HG03108 (cell line): ENCODE data around the gene AKAP13.

ENCODE experiments used
- ATAC-seq: cut with Tn5 transposase; IDR thresholded peaks from one replicate; pipeline ENCODE4 v1.9.1; 2021; ENCODE audit warnings: moderate library complexity; ENCODE audit not compliant: unreplicated experiment

The AKAP13 gene

DNA sequence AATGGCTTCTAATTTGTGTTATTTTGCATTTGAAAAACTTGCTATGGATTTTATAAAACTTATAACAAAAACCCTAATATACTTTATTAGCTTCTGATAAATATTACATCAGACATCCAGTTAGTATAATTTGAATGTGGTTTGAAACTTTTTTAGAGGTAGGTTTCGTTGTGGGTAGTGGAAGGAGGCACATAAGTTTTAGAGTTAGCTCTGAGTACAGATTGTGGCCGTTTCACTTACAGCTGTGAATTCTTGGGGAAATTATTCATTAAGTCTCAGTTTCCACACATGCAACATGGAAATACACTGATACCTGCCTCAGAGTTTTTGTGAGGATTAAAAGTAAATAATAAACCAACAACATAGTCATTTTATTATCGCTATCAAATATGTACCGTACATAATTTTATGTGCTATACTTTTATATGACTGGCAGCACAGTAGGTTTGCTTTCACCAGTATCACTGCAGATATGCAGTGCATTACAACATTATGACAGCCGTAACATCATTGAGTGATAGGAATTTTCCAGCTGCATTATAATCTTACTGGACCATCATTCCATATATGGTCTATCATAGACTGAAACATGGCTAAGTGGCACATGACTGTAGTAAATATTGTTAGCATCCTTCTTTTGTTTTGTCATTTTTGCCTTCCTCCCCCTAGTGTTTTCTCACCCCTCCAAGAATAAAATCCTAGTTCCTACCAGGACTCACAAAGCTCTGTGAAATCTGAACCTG lies 175.6 kb downstream of the AKAP13 start:
- peak; percentile 80 for ATAC-seq

- no peak for ATAC-seq
Measured at GRCh38 chr15:85556618-85556895, 176.2 kb downstream of the AKAP13 start.

DNA sequence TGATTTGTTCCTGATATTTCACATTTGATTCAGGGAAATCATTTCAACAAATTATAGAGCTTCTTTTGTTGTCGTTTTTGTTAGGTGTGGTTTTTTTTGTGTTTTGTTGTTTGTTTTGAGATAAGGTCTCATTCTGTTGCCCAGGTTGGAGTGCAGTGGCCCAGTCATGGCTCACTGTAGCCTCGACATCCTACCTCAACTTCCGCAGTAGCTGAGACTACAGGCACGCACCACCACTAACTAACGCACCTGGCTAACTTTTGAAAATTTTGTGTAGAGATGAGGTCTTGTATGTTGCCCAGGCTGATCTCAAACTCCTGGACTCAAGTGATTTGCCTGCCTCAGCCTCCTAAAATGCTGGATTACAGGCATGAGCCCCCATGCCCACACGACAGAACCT lies 177.0 kb downstream of the AKAP13 start:
- no peak for ATAC-seq

DNA sequence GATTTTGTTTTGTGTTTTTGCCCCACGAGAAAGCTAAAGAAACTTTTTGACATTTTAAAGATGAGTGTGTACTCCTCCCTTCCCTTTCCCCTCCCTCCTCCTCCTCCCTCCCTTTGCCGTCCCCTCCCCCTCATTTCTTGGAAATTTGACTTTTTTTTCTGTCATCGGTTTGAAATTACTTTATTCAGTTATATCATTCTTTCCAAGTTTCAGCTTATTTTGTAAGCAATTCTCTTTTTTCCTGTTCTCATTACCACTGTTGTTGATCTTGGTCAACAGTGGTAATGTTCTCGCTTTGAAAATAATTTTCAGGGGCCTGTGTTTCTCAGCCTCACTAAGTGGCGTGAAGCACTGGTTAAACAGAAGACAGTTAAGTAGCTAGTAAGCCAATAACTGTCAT lies 178.4 kb downstream of the AKAP13 start:
- no peak for ATAC-seq

DNA sequence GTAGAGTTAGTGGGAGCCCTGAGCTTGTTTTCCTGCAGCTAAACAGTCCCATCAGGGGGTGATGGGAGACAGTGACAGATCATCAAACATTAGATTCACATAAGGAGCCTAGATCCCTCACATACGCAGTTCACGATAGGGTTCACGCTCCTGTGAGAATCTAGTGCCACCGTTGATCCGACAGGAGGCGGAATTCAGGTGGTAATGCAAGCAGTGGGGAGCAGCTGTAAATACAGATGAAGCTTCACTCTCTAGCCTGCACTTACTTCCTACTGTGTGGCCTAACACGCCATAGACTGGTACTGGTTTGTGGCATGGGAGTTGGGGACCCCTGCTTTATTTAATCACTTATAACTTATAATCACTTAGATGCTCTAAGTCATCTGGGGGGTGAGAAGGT lies 179.1 kb downstream of the AKAP13 start:
- ATAC-seq: no peak

DNA sequence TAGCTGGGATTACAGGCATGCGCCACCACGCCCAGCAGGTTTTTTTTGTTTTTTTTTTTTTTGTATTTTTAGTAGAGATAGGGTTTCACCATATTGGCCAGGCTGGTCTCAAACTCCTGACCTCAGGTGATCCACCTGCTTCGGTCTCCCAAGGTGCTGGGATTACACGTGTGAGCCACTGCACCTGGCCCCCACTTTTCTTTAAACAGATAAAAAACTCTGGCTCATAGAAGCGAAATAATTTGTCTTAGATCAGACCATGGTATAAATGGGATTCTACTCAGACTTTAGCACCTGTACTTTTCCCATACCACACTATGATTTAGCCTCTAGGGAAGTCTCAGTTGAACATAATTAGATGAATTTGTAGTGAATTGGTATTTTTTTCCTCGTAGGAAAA lies 182.4 kb downstream of the AKAP13 start:
- no peak for ATAC-seq

- ATAC-seq: no peak
Measured at GRCh38 chr15:85563328-85563727, 182.9 kb downstream of the AKAP13 start.

GRCh38 chr15:85563731-85564130 lies 183.3 kb downstream of the AKAP13 start:
- ATAC-seq: no peak

GRCh38 chr15:85564686-85565085 lies 184.3 kb downstream of the AKAP13 start:
- ATAC-seq: no peak

DNA sequence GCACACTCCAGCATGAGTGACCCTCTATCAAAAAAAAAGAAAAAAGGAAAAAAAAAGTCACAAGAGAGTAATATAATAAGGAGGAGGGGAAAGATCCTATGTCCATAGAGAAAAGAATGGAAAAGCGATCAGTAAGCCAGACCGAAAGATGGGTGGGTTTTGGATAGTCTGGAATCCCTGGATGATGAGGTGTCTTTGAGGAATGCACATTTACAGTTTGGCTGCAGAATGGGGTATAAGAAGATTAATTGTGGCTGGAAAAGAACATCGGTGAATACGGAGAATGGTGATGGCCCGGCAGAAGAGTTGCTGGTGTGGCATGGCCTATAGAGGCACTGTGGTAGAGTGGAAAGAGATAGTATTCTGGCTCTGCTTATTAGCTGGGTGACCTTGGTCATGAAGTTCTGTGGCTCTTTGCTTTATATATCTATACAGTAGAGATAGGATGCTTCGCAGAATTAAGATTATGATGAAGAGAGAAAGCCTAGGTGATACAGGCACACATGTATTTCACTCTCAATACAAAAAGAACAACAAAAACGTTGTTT lies 187.9 kb downstream of the AKAP13 start:
- ATAC-seq: no peak

DNA sequence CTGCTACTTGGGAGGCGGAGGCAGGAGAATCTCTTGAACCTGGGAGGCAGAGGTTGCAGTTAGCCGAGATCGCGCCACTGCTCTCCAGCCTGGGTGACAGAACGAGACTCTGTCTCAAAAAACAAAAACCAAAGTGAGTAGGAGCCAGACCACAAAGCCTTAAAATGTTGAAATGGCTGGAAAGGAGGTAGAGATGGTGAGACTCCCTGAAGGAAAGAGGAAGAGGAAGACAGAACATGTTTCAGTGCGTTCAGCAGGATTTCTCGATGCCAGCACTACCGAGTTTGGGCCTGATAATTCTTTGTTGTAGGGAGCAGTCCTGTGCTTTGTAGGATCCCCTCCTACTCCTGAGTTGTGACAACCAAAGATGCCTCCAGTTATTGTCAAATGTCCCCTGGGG lies 189.9 kb downstream of the AKAP13 start:
- no peak for ATAC-seq

DNA sequence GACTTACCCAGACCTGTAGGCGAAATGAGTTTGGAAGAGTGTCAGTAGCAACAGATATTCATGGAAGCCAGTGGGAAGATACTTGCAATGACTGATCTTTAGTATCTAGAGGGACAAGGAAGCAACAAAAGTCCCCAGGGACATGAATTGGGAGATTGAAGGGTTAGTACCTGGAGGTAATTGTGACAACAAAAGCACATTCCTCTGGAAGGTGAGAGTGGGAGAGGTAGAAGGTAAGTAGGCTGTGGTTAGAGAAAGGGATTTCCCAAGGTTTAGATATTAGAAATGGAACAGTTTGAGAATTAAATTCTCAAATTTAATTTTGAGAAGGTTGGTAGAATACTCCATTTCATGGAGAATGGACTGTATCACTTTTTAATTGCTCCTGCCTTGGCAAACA lies 191.4 kb downstream of the AKAP13 start:
- no peak for ATAC-seq

- ATAC-seq: no peak
Measured at GRCh38 chr15:85576392-85576791, 196.0 kb downstream of the AKAP13 start.

DNA sequence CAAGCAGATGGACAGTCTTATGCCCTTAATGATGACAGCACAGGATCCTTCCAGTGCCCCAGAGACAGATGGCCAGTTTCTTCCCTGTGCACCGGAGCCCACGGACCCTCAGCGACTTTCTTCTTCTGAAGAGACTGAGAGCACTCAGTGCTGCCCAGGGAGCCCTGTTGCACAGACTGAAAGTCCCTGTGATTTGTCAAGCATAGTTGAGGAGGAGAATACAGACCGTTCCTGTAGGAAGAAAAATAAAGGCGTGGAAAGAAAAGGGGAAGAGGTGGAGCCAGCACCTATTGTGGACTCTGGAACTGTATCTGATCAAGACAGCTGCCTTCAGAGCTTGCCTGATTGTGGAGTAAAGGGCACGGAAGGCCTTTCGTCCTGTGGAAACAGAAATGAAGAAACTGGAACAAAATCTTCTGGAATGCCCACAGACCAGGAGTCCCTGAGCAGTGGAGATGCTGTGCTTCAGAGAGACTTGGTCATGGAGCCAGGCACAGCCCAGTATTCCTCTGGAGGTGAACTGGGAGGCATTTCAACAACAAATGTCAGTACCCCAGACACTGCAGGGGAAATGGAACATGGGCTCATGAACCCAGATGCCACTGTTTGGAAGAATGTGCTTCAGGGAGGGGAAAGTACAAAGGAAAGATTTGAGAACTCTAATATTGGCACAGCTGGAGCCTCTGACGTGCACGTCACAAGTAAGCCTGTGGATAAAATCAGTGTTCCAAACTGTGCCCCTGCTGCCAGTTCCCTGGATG lies 198.7 kb downstream of the AKAP13 start:
- ATAC-seq: no peak

- ATAC-seq: no peak
Measured at GRCh38 chr15:85579957-85580694, 199.7 kb downstream of the AKAP13 start.

DNA sequence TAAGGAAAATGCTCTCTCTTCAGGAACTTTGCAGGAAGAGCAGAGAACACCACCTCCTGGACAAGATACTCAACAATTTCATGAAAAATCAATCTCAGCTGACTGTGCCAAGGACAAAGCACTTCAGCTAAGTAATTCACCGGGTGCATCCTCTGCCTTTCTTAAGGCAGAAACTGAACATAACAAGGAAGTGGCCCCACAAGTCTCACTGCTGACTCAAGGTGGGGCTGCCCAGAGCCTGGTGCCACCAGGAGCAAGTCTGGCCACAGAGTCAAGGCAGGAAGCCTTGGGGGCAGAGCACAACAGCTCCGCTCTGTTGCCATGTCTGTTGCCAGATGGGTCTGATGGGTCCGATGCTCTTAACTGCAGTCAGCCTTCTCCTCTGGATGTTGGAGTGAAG lies 200.5 kb downstream of the AKAP13 start:
- ATAC-seq: peak; percentile 28

- ATAC-seq: no peak
Measured at GRCh38 chr15:85581495-85581894, 201.1 kb downstream of the AKAP13 start.

- peak; percentile 33 for ATAC-seq
Measured at GRCh38 chr15:85582131-85583079, 202.0 kb downstream of the AKAP13 start.

DNA sequence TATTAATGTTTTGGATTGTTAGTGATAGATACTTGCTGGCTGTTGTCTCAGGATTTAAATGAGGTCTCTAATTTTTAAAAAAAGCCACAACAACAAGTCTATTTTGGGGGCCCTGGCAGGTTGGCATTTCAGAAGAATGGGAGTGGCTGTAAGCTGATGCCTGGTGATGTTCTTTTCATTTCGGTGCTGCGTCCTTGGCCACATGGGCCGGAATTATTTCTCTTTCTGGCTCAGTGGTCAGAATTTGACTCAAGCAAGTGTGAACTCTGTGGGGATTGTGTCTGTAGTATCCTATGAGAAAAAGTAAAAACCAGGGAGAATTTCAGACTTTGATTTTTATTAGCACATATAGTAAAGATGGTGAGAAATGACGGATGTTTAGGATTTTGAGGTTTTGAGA lies 203.0 kb downstream of the AKAP13 start:
- ATAC-seq: no peak

DNA sequence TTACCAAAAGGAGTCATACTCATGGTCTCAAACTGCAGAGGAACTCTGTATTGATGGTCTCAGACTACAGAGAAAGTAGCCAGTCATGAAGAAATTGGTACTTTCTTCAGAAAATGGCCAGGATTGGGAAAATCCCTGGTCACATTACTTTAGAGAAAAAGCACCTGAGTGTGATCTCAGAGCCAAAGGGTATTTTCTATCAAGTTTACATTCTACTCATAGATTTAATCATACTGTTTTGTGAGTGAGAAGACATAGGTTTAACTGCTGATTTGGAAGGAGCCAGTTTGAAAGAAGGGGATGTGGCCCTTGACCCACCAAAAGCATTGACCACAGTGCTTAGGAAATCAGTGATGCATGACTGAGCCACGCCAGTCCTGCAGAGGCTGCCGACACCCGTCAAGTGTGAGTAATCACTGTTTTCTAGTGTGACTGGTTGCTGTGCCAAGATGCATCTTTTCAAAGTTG lies 203.6 kb downstream of the AKAP13 start:
- peak; percentile 34 for ATAC-seq
